ENCODE measurements around the gene RASA3.

RASA3 gene

GRCh38 chr13:113958373-113958772 is 174.1 kb downstream of the RASA3 start:
- no peak for DNase-seq

- no peak for DNase-seq
Measured at GRCh38 chr13:113956571-113956970, 175.9 kb downstream of the RASA3 start.

GRCh38 chr13:113955691-113956090 is 176.7 kb downstream of the RASA3 start:
- DNase-seq: no peak

GRCh38 chr13:113955235-113955634 is 177.2 kb downstream of the RASA3 start:
- no peak for DNase-seq

- peak; percentile 26 for DNase-seq
Measured at GRCh38 chr13:113954046-113954835, 178.2 kb downstream of the RASA3 start.

- no peak for DNase-seq
Measured at GRCh38 chr13:113953561-113953960, 178.9 kb downstream of the RASA3 start.

GRCh38 chr13:113952983-113953520 is 179.4 kb downstream of the RASA3 start:
- DNase-seq: no peak

GRCh38 chr13:113952151-113952982 is 180.1 kb downstream of the RASA3 start:
- DNase-seq: no peak

GRCh38 chr13:113951246-113951999 is 181.0 kb downstream of the RASA3 start:
- DNase-seq: peak; percentile 66

GRCh38 chr13:113950451-113951245 is 181.8 kb downstream of the RASA3 start:
- no peak for DNase-seq

- no peak for DNase-seq
Measured at GRCh38 chr13:113949546-113949945, 182.9 kb downstream of the RASA3 start.

GRCh38 chr13:113948034-113948742 is 184.2 kb downstream of the RASA3 start:
- no peak for DNase-seq

GRCh38 chr13:113947311-113948033 is 185.0 kb downstream of the RASA3 start:
- DNase-seq: peak; percentile 40

- no peak for DNase-seq
Measured at GRCh38 chr13:113946409-113947181, 185.8 kb downstream of the RASA3 start.

GRCh38 chr13:113945857-113946408 is 186.5 kb downstream of the RASA3 start:
- DNase-seq: no peak

- DNase-seq: no peak
Measured at GRCh38 chr13:113943821-113944565, 188.4 kb downstream of the RASA3 start.

GRCh38 chr13:113942591-113943103 is 189.8 kb downstream of the RASA3 start:
- no peak for DNase-seq

GRCh38 chr13:113941571-113942191 is 190.7 kb downstream of the RASA3 start:
- DNase-seq: peak; percentile 94
